ENCODE data around the gene SLC35A5. TPM values are rescaled to one million over a fixed set of nuclear protein-coding genes. Genes with fewer than 3 reads are reported as not detected.

Gene SLC35A5
- total and polyA plus RNA-seq, 4 donors = 11.7 to 25.4 (median 16.4) TPM

DNA sequence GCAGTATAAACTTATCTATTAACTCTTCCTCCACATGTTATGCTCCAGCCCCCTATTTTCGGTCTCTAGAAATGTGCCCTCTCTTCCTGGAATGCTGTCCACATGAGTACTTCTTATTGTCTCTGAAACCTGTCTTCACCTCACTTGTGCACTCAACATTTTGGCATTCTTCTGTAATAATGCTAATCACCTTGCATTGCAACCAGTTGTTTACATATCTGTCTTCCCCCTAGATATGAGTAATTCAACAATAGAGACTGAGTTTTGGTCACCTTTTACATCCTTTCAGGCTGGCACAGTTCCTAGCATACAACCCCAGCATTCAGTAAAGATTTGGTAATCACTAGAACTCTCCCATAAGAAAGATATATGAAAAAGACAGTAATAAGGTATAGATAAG lies 61.9 kb downstream of the SLC35A5 start:
- no peak overlapping the region for H3K4me3 ChIP-seq (ENCODE audit: low read depth in 1 of 3, low read length in 3 of 3)
- H3K9me3 ChIP-seq (ENCODE audit: control insufficient read depth in 4 of 4, low read length in 3 of 4) = no peaks in the 10 kb centered on the region
- no peaks in the 10 kb centered on the region for H3K4me1 ChIP-seq (ENCODE audit: control insufficient read depth in 4 of 4, insufficient read depth in 4 of 4, low read length in 3 of 4)
- no peak overlapping the region for H3K27ac ChIP-seq (ENCODE audit: low read depth in 1 of 2, low read length in 2 of 2)
- 94% methylated on average over 1 of the region's 1 CpG for WGBS
- peaks cover 0 to 4% (median 0%) of the 10 kb centered on the region in 4 donors for H3K27me3 ChIP-seq (ENCODE audit: control insufficient read depth in 4 of 4, insufficient read depth in 4 of 4, low read length in 3 of 4)
- DNase-seq (ENCODE audit: low spot score) = no peak
- H3K36me3 ChIP-seq (ENCODE audit: control insufficient read depth in 4 of 4, insufficient read depth in 3 of 4, low read depth in 1 of 4, low read length in 3 of 4) = no peaks in the 10 kb centered on the region
- H3K9ac ChIP-seq (ENCODE audit: low read depth in 1 of 2, low read length in 2 of 2) = no peak overlapping the region
- TF ChIP-seq FOXA1 (IDR thresholded peaks at IDR 0.05) = no peak
- no peak for TF ChIP-seq ATF3 (IDR thresholded peaks at IDR 0.05)
- TF ChIP-seq, protein P1, sequence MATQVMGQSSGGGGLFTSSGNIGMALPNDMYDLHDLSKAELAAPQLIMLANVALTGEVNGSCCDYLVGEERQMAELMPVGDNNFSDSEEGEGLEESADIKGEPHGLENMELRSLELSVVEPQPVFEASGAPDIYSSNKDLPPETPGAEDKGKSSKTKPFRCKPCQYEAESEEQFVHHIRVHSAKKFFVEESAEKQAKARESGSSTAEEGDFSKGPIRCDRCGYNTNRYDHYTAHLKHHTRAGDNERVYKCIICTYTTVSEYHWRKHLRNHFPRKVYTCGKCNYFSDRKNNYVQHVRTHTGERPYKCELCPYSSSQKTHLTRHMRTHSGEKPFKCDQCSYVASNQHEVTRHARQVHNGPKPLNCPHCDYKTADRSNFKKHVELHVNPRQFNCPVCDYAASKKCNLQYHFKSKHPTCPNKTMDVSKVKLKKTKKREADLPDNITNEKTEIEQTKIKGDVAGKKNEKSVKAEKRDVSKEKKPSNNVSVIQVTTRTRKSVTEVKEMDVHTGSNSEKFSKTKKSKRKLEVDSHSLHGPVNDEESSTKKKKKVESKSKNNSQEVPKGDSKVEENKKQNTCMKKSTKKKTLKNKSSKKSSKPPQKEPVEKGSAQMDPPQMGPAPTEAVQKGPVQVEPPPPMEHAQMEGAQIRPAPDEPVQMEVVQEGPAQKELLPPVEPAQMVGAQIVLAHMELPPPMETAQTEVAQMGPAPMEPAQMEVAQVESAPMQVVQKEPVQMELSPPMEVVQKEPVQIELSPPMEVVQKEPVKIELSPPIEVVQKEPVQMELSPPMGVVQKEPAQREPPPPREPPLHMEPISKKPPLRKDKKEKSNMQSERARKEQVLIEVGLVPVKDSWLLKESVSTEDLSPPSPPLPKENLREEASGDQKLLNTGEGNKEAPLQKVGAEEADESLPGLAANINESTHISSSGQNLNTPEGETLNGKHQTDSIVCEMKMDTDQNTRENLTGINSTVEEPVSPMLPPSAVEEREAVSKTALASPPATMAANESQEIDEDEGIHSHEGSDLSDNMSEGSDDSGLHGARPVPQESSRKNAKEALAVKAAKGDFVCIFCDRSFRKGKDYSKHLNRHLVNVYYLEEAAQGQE (IDR thresholded peaks at IDR 0.05) = no peak

- Histone ChIP-seq H3K4me1 (ENCODE audit: control insufficient read depth in 4 of 4, insufficient read depth in 4 of 4, low read length in 3 of 4) (no peaks in the 10 kb centered on the region), H3K36me3 (ENCODE audit: control insufficient read depth in 4 of 4, insufficient read depth in 3 of 4, low read depth in 1 of 4, low read length in 3 of 4) (no peaks in the 10 kb centered on the region), H3K27ac (ENCODE audit: low read depth in 1 of 2, low read length in 2 of 2) (no peak overlapping the region), H3K4me3 (ENCODE audit: low read depth in 1 of 3, low read length in 3 of 3) (no peak overlapping the region), H3K9ac (ENCODE audit: low read depth in 1 of 2, low read length in 2 of 2) (no peak overlapping the region), H3K27me3 (ENCODE audit: control insufficient read depth in 4 of 4, insufficient read depth in 4 of 4, low read length in 3 of 4) (peaks cover 0 to 4% (median 0%) of the 10 kb centered on the region in 4 donors), H3K9me3 (ENCODE audit: control insufficient read depth in 4 of 4, low read length in 3 of 4) (no peaks in the 10 kb centered on the region)
- 79% methylated on average over 4 of the region's 4 CpGs for WGBS
- TF ChIP-seq SP1 (IDR thresholded peaks at IDR 0.05) (no peak), TAF1 (conservative IDR thresholded peaks at IDR 0.05) (no peak), YY1 (IDR thresholded peaks at IDR 0.05) (no peak), JUND (IDR thresholded peaks at IDR 0.05) (no peak), CTCF (IDR thresholded peaks at IDR 0.05; ENCODE audit: low read depth, low read length, missing input control) (no peak), FOXA2 (IDR thresholded peaks at IDR 0.05) (no peak), ATF3 (IDR thresholded peaks at IDR 0.05) (no peak), RAD21 (IDR thresholded peaks at IDR 0.05) (no peak), GABPA (IDR thresholded peaks at IDR 0.05 in 1 of 2, conservative IDR thresholded peaks at IDR 0.05 in 1 of 2) (no peak), HNF4A (conservative IDR thresholded peaks at IDR 0.05) (no peak), NR2F2 (IDR thresholded peaks at IDR 0.05) (no peak), FOXA1 (IDR thresholded peaks at IDR 0.05) (no peak), ZBTB33 (IDR thresholded peaks at IDR 0.05) (no peak), MAX (IDR thresholded peaks at IDR 0.05) (no peak), EGR1 (IDR thresholded peaks at IDR 0.05; ENCODE audit: low read depth in 2 of 2) (no peak), RXRA (IDR thresholded peaks at IDR 0.05) (no peak)
- DNase-seq (ENCODE audit: low spot score) = no peak
These were observed 65.6 kb downstream of the SLC35A5 start for GRCh38 chr3:112627419-112627818.

Measured in liver (tissue), 9 donors.